Activated naive CD8-positive, alpha-beta T cell treated with anti-CD3 and anti-CD28 coated beads, Interleukin-2, amount 10 ng/mL, durations not matched to agents 7 days and 5 days (primary cell): ENCODE results near the gene MKKS. TPM values are rescaled to one million over a fixed set of nuclear protein-coding genes. Genes with fewer than 3 reads are reported as not detected.

Experiments
- ATAC-seq: fragments of 150-1000 bp; cut with Tn5 transposase; one replicate; pipeline ENCODE4 v1.10.0; 2021; ENCODE audit warnings: low read depth, moderate library complexity
- POLR2A ChIA-PET: fragments of 350-600 bp; sonication (Branson Sonifier 250); formaldehyde crosslinking; loops from one replicate; lab custom pipeline; 2021; ENCODE audit warnings: antibody characterized with exemption; lab: Charles Lee
- DNase-seq: peaks from one replicate; pipeline ENCODE4 v3.0.0; 2021
- H3K27ac Mint-ChIP-seq: one replicate; pipeline ENCODE4 v1.8.0; 2022; ENCODE audit warnings: mild to moderate bottlenecking, mixed read lengths
- H3K27me3 Mint-ChIP-seq: one replicate; pipeline ENCODE4 v1.8.0; 2022; ENCODE audit warnings: mild to moderate bottlenecking, moderate library complexity, mixed read lengths
- H3K36me3 Mint-ChIP-seq: one replicate; pipeline ENCODE4 v1.8.0; 2021; ENCODE audit warnings: mild to moderate bottlenecking, mixed read lengths
- H3K4me1 Mint-ChIP-seq: one replicate; pipeline ENCODE4 v1.8.0; 2021; ENCODE audit warnings: mixed read lengths
- H3K4me3 Mint-ChIP-seq: one replicate; pipeline ENCODE4 v1.8.0; 2022; ENCODE audit warnings: mild to moderate bottlenecking, moderate library complexity, mixed read lengths
- H3K9me3 Mint-ChIP-seq: one replicate; pipeline ENCODE4 v1.8.0; 2021; ENCODE audit warnings: mixed read lengths
- total RNA-seq, 2 experiments: library from RNA; stranded (reverse); gene quantifications; one replicate each; pipeline ENCODE4 v1.2.3, GENCODE V29; 2021

MKKS gene
- 1 to 10 TPM; 9.6 to 10.0 TPM for total RNA-seq

GRCh38 chr20:10433623-10434466 lies at the start of gene MKKS:
Gene MKKS, minus strand, starts transcription at chr20:10434222. Its CDS starts 20,708 bp downstream, at chr20:10413514.
- Mint-ChIP-seq H3K4me1 (peaks cover 38% of the 10 kb centered on the region), H3K36me3 (peaks cover 1% of the 10 kb centered on the region), H3K27ac (peak within 1 kb of the TSS; percentile 94), H3K4me3 (peak within 1 kb of the TSS; percentile 98), H3K27me3 (no peaks in the 10 kb centered on the region), H3K9me3 (no peaks in the 10 kb centered on the region)
- POLR2A ChIA-PET: interaction anchor here (0.8 to 2.0 kb wide), 10 partner anchors 11 to 399 kb away, joined by 3 to 11 read pairs (median 4); partner anchors contain the start of genes ANKEF1 and JAG1
- ATAC-seq (peak; percentile 60), DNase-seq (peak; percentile 86)

- H3K27me3 Mint-ChIP-seq: no peaks in the 10 kb centered on the region
- peaks cover 9% of the 10 kb centered on the region for H3K4me1 Mint-ChIP-seq
- no peak overlapping the region for H3K4me3 Mint-ChIP-seq
- POLR2A ChIA-PET: no interaction called here
- H3K27ac Mint-ChIP-seq: no peak overlapping the region
- DNase-seq (no peak), ATAC-seq (no peak)
- no peaks in the 10 kb centered on the region for H3K9me3 Mint-ChIP-seq
- peaks cover 6% of the 10 kb centered on the region for H3K36me3 Mint-ChIP-seq
These were observed 49.7 kb upstream of the MKKS start for GRCh38 chr20:10483691-10484090.

GRCh38 chr20:10481676-10482075 lies 47.7 kb upstream of the MKKS start:
- POLR2A ChIA-PET: no interaction called here
- Mint-ChIP-seq H3K27me3 (no peaks in the 10 kb centered on the region), H3K4me1 (peaks cover 3% of the 10 kb centered on the region), H3K4me3 (no peak overlapping the region), H3K27ac (no peak overlapping the region), H3K9me3 (no peaks in the 10 kb centered on the region), H3K36me3 (peaks cover 4% of the 10 kb centered on the region)
- ATAC-seq (no peak), DNase-seq (no peak)

- Mint-ChIP-seq H3K36me3 (peaks cover 2% of the 10 kb centered on the region), H3K27ac (no peak overlapping the region), H3K4me1 (peaks cover 3% of the 10 kb centered on the region), H3K9me3 (no peaks in the 10 kb centered on the region), H3K27me3 (no peaks in the 10 kb centered on the region), H3K4me3 (no peak overlapping the region)
- no peak for DNase-seq
- no peak for ATAC-seq
- POLR2A ChIA-PET: interaction anchor here (0.7 kb wide), 1 partner anchor 33 kb away, joined by 3 read pairs; no protein-coding TSS in a partner anchor
These were observed 44.9 kb upstream of the MKKS start for GRCh38 chr20:10478930-10479329.

- DNase-seq (no peak), ATAC-seq (no peak)
- Mint-ChIP-seq H3K36me3 (peaks cover 2% of the 10 kb centered on the region), H3K4me3 (no peak overlapping the region), H3K27ac (no peak overlapping the region), H3K4me1 (peaks cover 3% of the 10 kb centered on the region), H3K9me3 (no peaks in the 10 kb centered on the region), H3K27me3 (no peaks in the 10 kb centered on the region)
- POLR2A ChIA-PET: interaction anchor here (0.6 kb wide), 1 partner anchor 283 kb away, joined by 3 read pairs; no protein-coding TSS in a partner anchor
These were observed 44.2 kb upstream of the MKKS start for GRCh38 chr20:10478205-10478604.

GRCh38 chr20:10476319-10476724 lies 42.3 kb upstream of the MKKS start:
- ATAC-seq: no peak
- DNase-seq: no peak
- H3K27ac Mint-ChIP-seq: no peak overlapping the region
- peaks cover 4% of the 10 kb centered on the region for H3K36me3 Mint-ChIP-seq
- no peak overlapping the region for H3K4me3 Mint-ChIP-seq
- no peaks in the 10 kb centered on the region for H3K27me3 Mint-ChIP-seq
- H3K9me3 Mint-ChIP-seq: no peaks in the 10 kb centered on the region
- POLR2A ChIA-PET: no interaction called here
- peaks cover 2% of the 10 kb centered on the region for H3K4me1 Mint-ChIP-seq

- Mint-ChIP-seq H3K36me3 (peaks cover 4% of the 10 kb centered on the region), H3K4me1 (peaks cover 2% of the 10 kb centered on the region), H3K4me3 (no peak overlapping the region), H3K9me3 (no peaks in the 10 kb centered on the region), H3K27me3 (no peaks in the 10 kb centered on the region), H3K27ac (no peak overlapping the region)
- ATAC-seq: no peak
- POLR2A ChIA-PET: no interaction called here
- no peak for DNase-seq
These were observed 41.2 kb upstream of the MKKS start for GRCh38 chr20:10475225-10475624.

- ATAC-seq (no peak), DNase-seq (no peak)
- Mint-ChIP-seq H3K9me3 (no peaks in the 10 kb centered on the region), H3K36me3 (peaks cover 8% of the 10 kb centered on the region), H3K4me3 (no peak overlapping the region), H3K4me1 (peaks cover 6% of the 10 kb centered on the region), H3K27me3 (no peaks in the 10 kb centered on the region), H3K27ac (no peak overlapping the region)
- POLR2A ChIA-PET: no interaction called here
These were observed 40.7 kb upstream of the MKKS start for GRCh38 chr20:10474606-10475184.

- DNase-seq (no peak), ATAC-seq (no peak)
- H3K4me1 Mint-ChIP-seq: peaks cover 14% of the 10 kb centered on the region
- H3K4me3 Mint-ChIP-seq: no peak overlapping the region
- no peaks in the 10 kb centered on the region for H3K9me3 Mint-ChIP-seq
- peaks cover 9% of the 10 kb centered on the region for H3K36me3 Mint-ChIP-seq
- H3K27me3 Mint-ChIP-seq: no peaks in the 10 kb centered on the region
- POLR2A ChIA-PET: no interaction called here
- no peak overlapping the region for H3K27ac Mint-ChIP-seq
These were observed 38.8 kb upstream of the MKKS start for GRCh38 chr20:10472871-10473270.

GRCh38 chr20:10470276-10470675 lies 36.3 kb upstream of the MKKS start:
- DNase-seq: no peak
- peaks cover 14% of the 10 kb centered on the region for H3K4me1 Mint-ChIP-seq
- H3K36me3 Mint-ChIP-seq: peaks cover 8% of the 10 kb centered on the region
- POLR2A ChIA-PET: no interaction called here
- H3K4me3 Mint-ChIP-seq: no peak overlapping the region
- ATAC-seq: no peak
- H3K27ac Mint-ChIP-seq: no peak overlapping the region
- H3K9me3 Mint-ChIP-seq: no peaks in the 10 kb centered on the region
- no peaks in the 10 kb centered on the region for H3K27me3 Mint-ChIP-seq

- no peaks in the 10 kb centered on the region for H3K9me3 Mint-ChIP-seq
- ATAC-seq (peak; percentile 73), DNase-seq (no peak)
- no peak overlapping the region for H3K4me3 Mint-ChIP-seq
- peaks cover 15% of the 10 kb centered on the region for H3K4me1 Mint-ChIP-seq
- H3K36me3 Mint-ChIP-seq: peaks cover 10% of the 10 kb centered on the region
- POLR2A ChIA-PET: no interaction called here
- no peaks in the 10 kb centered on the region for H3K27me3 Mint-ChIP-seq
- no peak overlapping the region for H3K27ac Mint-ChIP-seq
These were observed 35.6 kb upstream of the MKKS start for GRCh38 chr20:10469599-10469998.

- Mint-ChIP-seq H3K27ac (no peak overlapping the region), H3K9me3 (no peaks in the 10 kb centered on the region), H3K4me1 (peaks cover 15% of the 10 kb centered on the region), H3K4me3 (no peak overlapping the region), H3K36me3 (peaks cover 10% of the 10 kb centered on the region), H3K27me3 (no peaks in the 10 kb centered on the region)
- DNase-seq: no peak
- POLR2A ChIA-PET: no interaction called here
- ATAC-seq: no peak
These were observed 35.0 kb upstream of the MKKS start for GRCh38 chr20:10469056-10469455.

- POLR2A ChIA-PET: no interaction called here
- H3K9me3 Mint-ChIP-seq: no peaks in the 10 kb centered on the region
- no peak overlapping the region for H3K27ac Mint-ChIP-seq
- H3K27me3 Mint-ChIP-seq: no peaks in the 10 kb centered on the region
- DNase-seq: no peak
- no peak for ATAC-seq
- H3K36me3 Mint-ChIP-seq: peaks cover 15% of the 10 kb centered on the region
- peaks cover 15% of the 10 kb centered on the region for H3K4me1 Mint-ChIP-seq
- no peak overlapping the region for H3K4me3 Mint-ChIP-seq
These were observed 34.4 kb upstream of the MKKS start for GRCh38 chr20:10468340-10468845.
